Limb (tissue), 2 donors: ENCODE data around the gene CDAN1.
"Not testable (repeated sequence)": the region's sequence is repeated elsewhere in the genome, so short reads cannot be mapped to it uniquely, and the experiment has no call there.

Source experiments
- DNase-seq, 2 donors: peaks; one replicate each; pipeline ENCODE4 v3.0.0-alpha.2; 2016; ENCODE audit errors: extremely low spot score in 2 of 2

CDAN1 gene

DNA sequence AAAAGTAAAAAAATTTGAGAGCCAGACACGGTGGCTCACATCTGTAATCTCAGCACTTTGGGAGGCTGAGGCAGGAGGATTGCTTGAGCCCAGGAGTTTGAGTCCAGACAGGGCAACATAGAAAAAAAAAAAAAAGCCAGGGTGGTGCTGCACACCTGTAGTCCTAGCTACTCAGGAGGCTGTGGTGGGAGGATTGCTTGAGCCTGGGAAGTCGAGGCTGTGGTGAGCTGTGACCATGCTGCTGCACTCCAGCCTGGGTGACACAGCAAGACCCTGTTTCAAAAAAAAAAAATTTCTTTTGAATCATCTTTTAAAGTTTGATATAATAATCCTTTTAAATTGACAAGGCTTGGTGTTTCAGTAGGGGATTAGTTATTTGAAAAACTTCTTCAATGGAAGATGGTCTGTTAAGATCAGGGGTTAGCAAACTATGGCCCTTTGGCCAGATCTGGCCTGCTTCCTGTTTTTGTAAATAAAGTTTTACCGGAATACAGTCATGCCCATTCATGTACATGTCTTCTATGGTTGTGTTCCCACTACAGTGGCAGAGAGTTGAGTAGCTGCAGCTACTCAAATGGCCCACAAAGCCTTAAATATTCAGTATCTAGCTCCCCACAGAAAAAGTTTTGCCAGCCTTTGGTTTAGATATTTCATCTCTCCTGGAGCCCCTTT, 28.9 kb downstream of the CDAN1 start:
- DNase-seq: no peak

DNA sequence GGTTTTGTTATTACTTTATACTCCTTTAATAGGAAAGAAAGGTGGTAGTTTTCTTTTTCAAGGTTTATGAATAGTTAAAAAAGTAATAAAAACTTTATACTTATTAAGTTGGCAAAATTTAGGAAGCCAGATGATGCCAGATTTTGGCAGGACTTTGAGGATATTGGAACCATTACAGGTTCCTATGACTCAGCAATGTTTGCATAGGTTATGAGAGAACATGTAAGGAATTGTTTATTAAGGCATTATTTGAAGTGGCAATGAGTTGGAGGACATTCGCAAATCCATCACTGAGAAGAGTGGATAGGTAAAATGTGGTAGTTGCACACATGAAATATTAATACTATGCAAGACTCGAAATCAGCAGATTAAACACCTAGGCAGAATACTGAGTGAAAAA, 29.9 kb downstream of the CDAN1 start:
- DNase-seq: no peak

DNA sequence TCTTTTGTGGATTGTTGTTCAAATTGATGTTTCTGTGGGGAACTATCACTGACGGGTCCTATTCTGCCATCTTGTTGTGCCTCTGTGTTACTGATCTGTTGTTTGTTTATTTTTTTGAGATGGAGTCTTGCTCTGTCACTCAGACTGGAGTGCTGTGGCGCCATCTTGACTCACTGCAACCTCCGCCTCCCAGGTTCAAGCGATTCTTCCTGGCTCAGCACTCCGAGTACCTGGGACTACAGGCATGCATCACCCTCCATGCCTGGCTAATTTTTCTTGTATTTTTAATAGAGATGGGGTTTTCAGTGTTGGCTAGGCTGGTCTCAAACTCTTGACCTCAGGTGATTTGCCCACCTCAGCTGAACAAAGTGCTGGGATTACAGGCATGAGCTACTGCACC, 31.6 kb downstream of the CDAN1 start:
- no peak for DNase-seq

GRCh38 chr15:42704492-42704926, 32.4 kb downstream of the CDAN1 start:
- peak; percentile 36 to 68 for DNase-seq

GRCh38 chr15:42696626-42697025, 40.3 kb downstream of the CDAN1 start:
- DNase-seq: no peak

DNA sequence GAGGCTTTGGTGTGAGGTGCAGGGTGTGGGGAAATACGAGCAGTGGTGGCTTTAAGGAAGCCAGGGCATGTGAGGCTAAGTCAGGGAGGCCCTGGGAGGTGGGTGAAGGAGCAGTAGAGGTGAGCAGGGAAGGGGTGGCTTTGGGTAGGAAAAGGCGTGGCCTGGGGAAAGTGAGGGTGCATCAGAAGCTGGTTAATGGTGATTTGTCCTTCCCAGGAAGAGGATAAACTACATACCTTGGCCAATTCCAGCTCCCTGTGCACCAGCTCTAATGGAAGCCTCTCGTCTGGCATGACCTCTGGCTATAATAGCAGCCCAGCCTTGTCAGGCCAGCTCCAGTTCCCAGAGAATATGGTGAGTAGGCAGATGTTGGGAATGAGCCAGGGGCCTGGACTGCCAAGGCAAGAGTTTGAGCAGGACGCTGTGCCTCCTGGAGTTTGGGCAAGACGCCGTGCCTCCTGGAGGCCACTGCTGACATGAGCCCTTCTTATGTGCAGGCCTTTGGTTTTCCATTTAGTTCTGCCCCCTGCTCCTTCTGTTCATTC, 41.3 kb downstream of the CDAN1 start:
- no peak for DNase-seq

DNA sequence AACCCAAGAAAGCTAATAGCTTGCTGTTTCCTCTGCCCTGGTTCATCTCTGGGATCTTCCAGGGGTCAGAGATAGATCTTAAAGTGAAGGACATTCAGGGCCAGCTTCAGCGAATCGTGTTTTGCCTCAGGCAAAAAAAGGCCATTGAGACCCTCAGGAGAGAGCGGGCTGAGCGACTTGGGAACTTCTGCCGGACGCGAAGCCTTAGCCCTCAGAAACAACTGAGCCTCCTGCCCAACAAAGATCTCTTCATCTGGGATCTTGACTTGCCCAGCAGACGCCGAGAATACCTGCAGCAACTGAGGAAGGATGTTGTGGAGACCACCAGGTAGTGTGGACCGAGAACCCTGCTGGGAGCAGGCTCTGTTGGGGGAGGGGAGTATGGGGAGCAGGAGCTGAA, 42.5 kb downstream of the CDAN1 start:
- DNase-seq: no peak

- no peak for DNase-seq
Measured at GRCh38 chr15:42693942-42694341, 43.0 kb downstream of the CDAN1 start.

DNA sequence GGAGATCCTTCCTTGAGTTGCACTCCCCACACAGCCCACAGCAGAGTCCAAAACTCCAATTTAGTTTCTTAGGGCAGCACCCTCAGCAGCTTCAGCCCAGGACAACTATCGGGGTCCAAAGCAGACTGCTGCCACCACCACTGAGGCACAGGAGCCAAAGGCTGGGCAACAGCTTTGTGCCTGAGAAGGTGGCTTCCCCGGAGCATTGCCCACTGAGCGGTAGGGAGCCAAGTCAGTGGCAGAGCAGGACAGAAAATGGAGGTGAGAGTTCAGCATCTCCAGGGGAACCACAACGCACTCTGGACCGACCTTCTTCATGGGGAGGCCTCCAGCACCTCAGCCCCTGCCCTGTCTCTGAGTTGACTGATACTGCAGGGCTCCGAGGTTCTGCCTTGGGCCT, 43.4 kb downstream of the CDAN1 start:
- no peak for DNase-seq

DNA sequence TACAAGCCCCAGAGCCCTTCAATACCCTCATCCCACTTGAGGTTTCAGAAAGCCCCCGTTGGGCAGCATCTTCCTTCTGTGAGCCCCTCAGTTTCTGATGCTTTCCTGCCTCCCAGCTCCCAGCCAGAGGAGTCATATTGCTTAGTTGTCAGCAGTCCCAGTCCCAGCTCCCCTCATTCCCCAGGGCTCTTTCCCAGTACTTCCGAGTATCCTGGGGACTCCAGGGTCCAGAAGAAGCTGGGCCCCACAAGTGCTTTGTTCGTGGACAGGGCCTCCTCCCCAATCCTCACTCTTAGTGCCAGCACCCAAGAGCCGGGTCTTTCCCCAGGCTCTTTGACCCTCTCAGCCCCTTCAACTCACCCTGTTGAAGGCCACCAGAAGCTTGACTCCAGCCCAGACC, 43.9 kb downstream of the CDAN1 start:
- no peak for DNase-seq

DNA sequence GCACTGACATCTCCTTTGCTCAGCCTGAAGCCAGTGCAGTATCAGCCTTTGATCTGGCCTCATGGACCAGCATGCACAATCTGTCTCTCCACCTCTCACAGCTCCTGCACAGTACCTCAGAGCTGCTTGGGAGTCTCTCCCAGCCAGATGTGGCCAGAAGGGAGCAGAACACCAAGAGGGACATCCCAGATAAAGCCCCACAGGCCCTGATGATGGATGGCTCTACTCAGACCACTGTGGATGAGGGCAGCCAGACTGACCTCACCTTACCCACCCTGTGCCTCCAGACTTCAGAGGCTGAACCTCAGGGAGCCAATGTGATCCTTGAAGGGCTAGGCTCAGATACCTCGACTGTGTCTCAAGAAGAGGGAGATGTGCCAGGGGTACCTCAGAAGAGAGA, 44.4 kb downstream of the CDAN1 start:
- DNase-seq: no peak

DNA sequence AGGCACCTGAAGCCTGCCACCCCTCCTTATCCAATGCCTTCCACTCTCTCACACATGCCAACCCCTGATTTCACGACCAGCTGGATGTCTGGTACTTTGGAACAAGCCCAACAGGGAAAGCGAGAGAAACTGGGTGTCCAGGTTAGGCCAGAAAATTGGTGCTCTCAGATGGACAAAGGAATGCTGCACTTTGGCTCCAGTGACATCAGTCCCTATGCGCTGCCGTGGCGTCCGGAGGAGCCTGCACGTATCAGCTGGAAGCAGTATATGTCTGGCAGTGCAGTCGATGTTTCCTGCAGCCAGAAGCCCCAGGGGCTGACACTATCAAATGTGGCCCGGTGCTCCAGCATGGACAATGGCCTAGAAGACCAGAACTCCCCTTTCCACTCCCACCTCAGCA, 45.2 kb downstream of the CDAN1 start:
- no peak for DNase-seq

- no peak for DNase-seq
Measured at GRCh38 chr15:42691308-42691707, 45.6 kb downstream of the CDAN1 start.

DNA sequence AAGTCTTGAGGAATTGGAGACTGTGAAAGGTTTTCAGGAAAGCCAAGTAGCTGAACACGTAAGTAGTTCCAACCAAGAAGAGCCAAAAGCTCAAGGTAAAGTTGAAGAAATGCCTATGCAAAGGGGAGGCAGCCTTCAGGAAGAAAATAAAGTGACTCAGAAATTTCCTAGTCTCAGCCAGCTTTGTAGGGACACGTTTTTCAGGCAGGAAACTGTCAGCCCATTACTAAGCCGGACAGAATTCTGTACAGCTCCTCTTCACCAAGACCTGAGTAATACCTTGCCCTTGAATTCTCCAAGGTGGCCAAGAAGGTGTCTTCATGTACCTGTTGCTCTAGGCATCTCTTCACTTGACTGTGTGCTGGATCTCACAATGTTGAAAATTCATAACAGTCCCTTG, 48.6 kb downstream of the CDAN1 start:
- DNase-seq: no peak

- no peak for DNase-seq
Measured at GRCh38 chr15:42687740-42688139, 49.2 kb downstream of the CDAN1 start.

- no peak for DNase-seq
Measured at GRCh38 chr15:42686281-42686680, 50.6 kb downstream of the CDAN1 start.

DNA sequence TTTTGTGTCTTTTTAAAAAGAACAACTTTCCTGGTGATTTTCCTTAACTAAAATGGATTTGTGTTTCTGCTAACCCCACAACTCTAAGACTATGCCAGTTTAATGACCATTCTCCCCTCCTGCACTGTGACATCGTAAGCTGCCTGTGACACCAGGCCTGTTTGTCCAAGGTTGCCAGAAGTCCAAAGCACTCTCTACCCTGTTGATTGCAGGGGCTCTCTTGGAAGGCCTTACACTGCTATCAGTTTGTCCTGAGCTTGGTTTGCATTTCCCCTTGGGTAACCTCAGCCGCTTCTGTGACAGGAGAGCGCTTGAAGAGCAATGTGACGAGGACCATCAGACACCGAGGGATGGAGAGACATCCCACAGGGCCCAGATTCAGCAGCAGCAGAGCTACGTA, 55.8 kb downstream of the CDAN1 start:
- DNase-seq: no peak

- not testable (repeated sequence) for DNase-seq
Measured at GRCh38 chr15:42680142-42680482, 56.8 kb downstream of the CDAN1 start.

GRCh38 chr15:42679285-42680141, 57.4 kb downstream of the CDAN1 start:
- DNase-seq: no peak

DNA sequence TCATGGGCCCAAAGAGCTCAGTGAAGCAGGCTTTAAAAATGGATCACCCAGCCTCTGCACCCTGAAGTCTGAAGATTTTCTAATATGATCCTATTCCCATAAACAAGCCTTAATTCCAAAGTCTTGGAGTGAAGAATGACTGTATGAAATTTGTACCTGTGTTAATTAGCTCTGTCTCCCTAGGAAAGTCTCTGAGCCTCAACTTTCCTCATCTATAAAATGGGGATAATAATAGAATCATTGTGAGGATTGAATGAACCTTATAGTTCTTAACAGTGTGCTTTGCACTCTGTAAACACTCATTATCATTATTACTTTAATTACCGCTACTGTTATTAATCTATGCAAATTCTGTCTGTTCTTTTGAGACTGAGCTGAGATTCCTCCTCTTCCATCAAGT, 61.9 kb downstream of the CDAN1 start:
- no peak for DNase-seq

GRCh38 chr15:42674472-42674871, 62.5 kb downstream of the CDAN1 start:
- no peak for DNase-seq
